ENCODE data around the gene RABGGTA. TPM values are rescaled to one million over a fixed set of nuclear protein-coding genes. Genes with fewer than 3 reads are reported as not detected.

The RABGGTA gene
- total RNA-seq, 1 experiment from 2014 or later, result 25.6 TPM

DNA sequence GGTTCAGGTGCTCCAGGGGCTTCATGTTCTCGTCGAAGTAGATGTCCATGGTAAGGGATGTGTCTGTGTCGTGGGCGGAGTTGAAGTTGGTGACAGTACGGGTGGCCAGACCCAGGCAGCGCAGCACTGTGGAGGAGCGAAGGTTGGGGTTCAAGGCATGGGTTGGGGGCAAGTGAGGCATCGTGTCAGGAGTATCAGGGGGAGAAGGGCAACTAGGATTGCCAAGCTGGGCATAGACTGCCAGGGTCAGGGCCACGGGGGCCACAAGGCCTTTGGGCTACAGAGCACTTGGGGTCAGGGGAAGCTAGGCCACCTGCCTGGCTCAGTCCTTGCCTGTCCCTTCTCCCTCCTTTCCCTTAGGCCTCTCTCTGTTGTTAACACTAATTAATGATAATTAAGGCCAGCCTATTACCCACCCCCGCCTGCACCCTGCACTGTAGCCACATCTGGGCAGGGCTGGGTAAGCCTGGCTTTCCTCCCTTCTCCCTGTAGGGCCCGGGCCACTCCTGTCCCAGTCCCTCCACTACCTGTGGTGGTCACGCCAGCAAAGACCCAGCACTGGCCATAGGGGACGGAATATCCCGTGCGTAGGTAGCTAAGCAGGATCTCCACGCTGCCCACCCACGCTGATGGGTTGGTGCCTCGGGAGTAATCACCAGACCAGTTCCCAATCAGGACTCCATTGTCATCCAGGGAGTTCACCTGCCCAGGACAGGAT lies 12.7 kb downstream of the RABGGTA start:
- peak; percentile 24 for DNase-seq
- H3K27ac Mint-ChIP-seq, result peak overlapping the region in 1 of 3 experiments; percentile 27; a peak in 1 of 7 replicates

More for the DNA sequence above, 12.7 kb downstream of the RABGGTA start:
- Histone ChIP-seq H3K4me1 (ENCODE audit: insufficient read depth, low read length) (no peaks in the 10 kb centered on the region), H3K18ac (ENCODE audit: insufficient read length, low read depth, low read length) (no peak overlapping the region), H3T11ph (ENCODE audit: low read length) (no peak overlapping the region), H3K9ac (ENCODE audit: extremely low read depth, insufficient read length, low read length) (no peak overlapping the region), H3K79me1 (ENCODE audit: insufficient read depth, low read depth, low read length, poor library complexity, severe bottlenecking) (no peaks in the 10 kb centered on the region), H2AK5ac (ENCODE audit: insufficient read length, low read length) (no peak overlapping the region), H3K79me2 (ENCODE audit: insufficient read depth, low read length) (no peaks in the 10 kb centered on the region), H3K4ac (ENCODE audit: low read depth, low read length) (no peak overlapping the region), H4K5ac (ENCODE audit: insufficient read length, low read depth, low read length) (no peak overlapping the region), H3K27ac (ENCODE audit: insufficient read length, low read depth, low read length) (no peak overlapping the region), H2BK5ac (ENCODE audit: insufficient read length, low read length) (no peak overlapping the region), H3K4me2 (ENCODE audit: insufficient read depth, insufficient read length, low read length) (no peak overlapping the region), H2BK20ac (ENCODE audit: low read depth, low read length, poor library complexity, severe bottlenecking) (no peak overlapping the region), H3K14ac (ENCODE audit: insufficient read depth, low read length) (no peak overlapping the region; the same call in 1 of the 2 replicates), H2BK15ac (ENCODE audit: low read depth, low read length) (no peak overlapping the region), H2BK12ac (ENCODE audit: insufficient read length, low read depth, low read length) (no peak overlapping the region), H3K56ac (ENCODE audit: insufficient read length, low read depth, low read length) (no peak overlapping the region), H4K20me1 (ENCODE audit: control insufficient read depth, insufficient read depth, insufficient read length) (no peaks in the 10 kb centered on the region), H4K8ac (replicated peaks; ENCODE audit: insufficient read length, low read depth, low read length) (no peak overlapping the region), H2AFZ (ENCODE audit: low read length) (no peak overlapping the region), H3K23ac (ENCODE audit: insufficient read length, low read depth, low read length) (no peak overlapping the region), H3K27me3 (ENCODE audit: insufficient read depth, low read length) (no peaks in the 10 kb centered on the region), H3K23me2 (ENCODE audit: insufficient read length, low read depth, low read length, poor library complexity, severe bottlenecking) (no peaks in the 10 kb centered on the region), H3K9me3 (ENCODE audit: control insufficient read depth, low read depth, low read length) (no peaks in the 10 kb centered on the region), H4K91ac (ENCODE audit: insufficient read length, low read depth, low read length) (no peak overlapping the region), H2BK120ac (ENCODE audit: low read depth, low read length, poor library complexity, severe bottlenecking) (no peak overlapping the region)
- TF ChIP-seq, protein P1, sequence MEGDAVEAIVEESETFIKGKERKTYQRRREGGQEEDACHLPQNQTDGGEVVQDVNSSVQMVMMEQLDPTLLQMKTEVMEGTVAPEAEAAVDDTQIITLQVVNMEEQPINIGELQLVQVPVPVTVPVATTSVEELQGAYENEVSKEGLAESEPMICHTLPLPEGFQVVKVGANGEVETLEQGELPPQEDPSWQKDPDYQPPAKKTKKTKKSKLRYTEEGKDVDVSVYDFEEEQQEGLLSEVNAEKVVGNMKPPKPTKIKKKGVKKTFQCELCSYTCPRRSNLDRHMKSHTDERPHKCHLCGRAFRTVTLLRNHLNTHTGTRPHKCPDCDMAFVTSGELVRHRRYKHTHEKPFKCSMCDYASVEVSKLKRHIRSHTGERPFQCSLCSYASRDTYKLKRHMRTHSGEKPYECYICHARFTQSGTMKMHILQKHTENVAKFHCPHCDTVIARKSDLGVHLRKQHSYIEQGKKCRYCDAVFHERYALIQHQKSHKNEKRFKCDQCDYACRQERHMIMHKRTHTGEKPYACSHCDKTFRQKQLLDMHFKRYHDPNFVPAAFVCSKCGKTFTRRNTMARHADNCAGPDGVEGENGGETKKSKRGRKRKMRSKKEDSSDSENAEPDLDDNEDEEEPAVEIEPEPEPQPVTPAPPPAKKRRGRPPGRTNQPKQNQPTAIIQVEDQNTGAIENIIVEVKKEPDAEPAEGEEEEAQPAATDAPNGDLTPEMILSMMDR (conservative IDR thresholded peaks at IDR 0.05), result no peak
- H3K27me3 Mint-ChIP-seq (ENCODE audit: low read depth), result no peaks in the 10 kb centered on the region; the same call in 1 of the 2 replicates
- H3K4me3 Mint-ChIP-seq, result no peak overlapping the region
- WGBS (ENCODE audit: extremely low coverage, insufficient read length, low lambda C conversion rate), result no CpG with 5 or more reads among the region's 18 CpGs
- H3K9me3 Mint-ChIP-seq, result no peaks in the 10 kb centered on the region
- H3K4me1 Mint-ChIP-seq, result no peaks in the 10 kb centered on the region; a peak in 2 of 4 replicates
- H3K36me3 Mint-ChIP-seq (ENCODE audit: insufficient read depth in 1 of 3, low read depth in 3 of 3), result no peaks in the 10 kb centered on the region

All from H9 (cell line).